Erythroblast (primary cell): ENCODE data around the gene CFAP157.

Source experiments
- DNase-seq, 2 experiments: peaks; one replicate each; lab custom pipeline; 2025; lab: John Stamatoyannopoulos, UW
- GATA1 ChIP-seq: IDR thresholded peaks from 2 replicates; pipeline ENCODE4 v1.6.1; 2011; ENCODE audit warnings: low read depth, mild to moderate bottlenecking, control low read depth, low read length, moderate library complexity
- POLR2A ChIP-seq: IDR thresholded peaks from 2 replicates; pipeline ENCODE4 v1.6.1; 2011; ENCODE audit warnings: mild to moderate bottlenecking, low read length

CFAP157 gene

GRCh38 chr9:127682351-127683136 is 24.2 kb upstream of the CFAP157 start:
- no peak for DNase-seq
- TF ChIP-seq GATA1 (no peak), POLR2A (no peak)

GRCh38 chr9:127683723-127684122 is 23.1 kb upstream of the CFAP157 start:
- TF ChIP-seq GATA1 (no peak), POLR2A (no peak)
- DNase-seq = no peak

- no peak for TF ChIP-seq GATA1
- no peak for TF ChIP-seq POLR2A
Observed at GRCh38 chr9:127684576-127684975, 22.2 kb upstream of the CFAP157 start.

GRCh38 chr9:127686461-127687393 is 20.1 kb upstream of the CFAP157 start:
- no peak for DNase-seq
- TF ChIP-seq GATA1 (no peak), POLR2A (no peak)

More at GRCh38 chr9:127684576-127684975, 22.2 kb upstream of the CFAP157 start:
- DNase-seq = no peak

GRCh38 chr9:127689329-127690000 is 17.3 kb upstream of the CFAP157 start:
- no peak for DNase-seq
- TF ChIP-seq POLR2A = no peak
- no peak for TF ChIP-seq GATA1

DNA sequence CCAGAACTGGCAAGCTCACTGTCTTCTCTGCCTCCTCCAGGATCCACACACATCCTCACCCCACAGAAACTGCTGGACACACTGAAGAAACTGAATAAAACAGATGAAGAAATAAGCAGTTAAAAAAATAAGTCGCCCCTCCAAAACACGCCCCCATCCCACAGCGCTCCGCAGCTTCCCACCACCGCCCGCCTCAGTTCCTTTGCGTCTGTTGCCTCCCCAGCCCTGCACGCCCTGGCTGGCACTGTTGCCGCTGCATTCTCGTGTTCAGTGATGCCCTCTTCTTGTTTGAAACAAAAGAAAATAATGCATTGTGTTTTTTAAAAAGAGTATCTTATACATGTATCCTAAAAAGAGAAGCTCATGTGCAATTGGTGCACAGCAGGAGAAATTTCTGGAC is 16.1 kb upstream of the CFAP157 start:
- DNase-seq = no peak
- TF ChIP-seq GATA1 (no peak), POLR2A (no peak)

GRCh38 chr9:127692071-127692470 is 14.7 kb upstream of the CFAP157 start:
- TF ChIP-seq GATA1 = no peak
- no peak for TF ChIP-seq POLR2A
- DNase-seq = no peak

DNA sequence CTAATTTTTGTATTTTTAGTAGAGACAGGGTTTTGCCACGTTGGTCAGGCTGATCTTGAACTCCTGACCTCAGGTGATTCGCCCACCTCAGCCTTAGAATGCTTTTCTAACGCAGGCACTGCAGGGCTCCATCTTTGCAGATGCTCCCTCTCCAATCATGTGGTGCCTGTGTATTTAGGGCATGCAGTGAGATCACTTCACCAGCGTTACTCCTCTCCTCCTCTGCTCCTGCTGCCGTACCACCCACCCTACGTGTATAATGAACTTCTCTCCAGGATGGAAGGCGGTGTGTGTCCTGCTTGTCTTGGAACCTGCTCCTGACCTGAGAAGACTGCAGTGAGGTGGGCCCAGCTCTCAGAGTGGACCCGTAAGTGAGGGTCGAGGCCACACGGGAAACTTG is 13.6 kb upstream of the CFAP157 start:
- TF ChIP-seq POLR2A (no peak), GATA1 (no peak)
- DNase-seq = no peak

GRCh38 chr9:127693697-127694096 is 13.1 kb upstream of the CFAP157 start:
- DNase-seq = no peak

DNA sequence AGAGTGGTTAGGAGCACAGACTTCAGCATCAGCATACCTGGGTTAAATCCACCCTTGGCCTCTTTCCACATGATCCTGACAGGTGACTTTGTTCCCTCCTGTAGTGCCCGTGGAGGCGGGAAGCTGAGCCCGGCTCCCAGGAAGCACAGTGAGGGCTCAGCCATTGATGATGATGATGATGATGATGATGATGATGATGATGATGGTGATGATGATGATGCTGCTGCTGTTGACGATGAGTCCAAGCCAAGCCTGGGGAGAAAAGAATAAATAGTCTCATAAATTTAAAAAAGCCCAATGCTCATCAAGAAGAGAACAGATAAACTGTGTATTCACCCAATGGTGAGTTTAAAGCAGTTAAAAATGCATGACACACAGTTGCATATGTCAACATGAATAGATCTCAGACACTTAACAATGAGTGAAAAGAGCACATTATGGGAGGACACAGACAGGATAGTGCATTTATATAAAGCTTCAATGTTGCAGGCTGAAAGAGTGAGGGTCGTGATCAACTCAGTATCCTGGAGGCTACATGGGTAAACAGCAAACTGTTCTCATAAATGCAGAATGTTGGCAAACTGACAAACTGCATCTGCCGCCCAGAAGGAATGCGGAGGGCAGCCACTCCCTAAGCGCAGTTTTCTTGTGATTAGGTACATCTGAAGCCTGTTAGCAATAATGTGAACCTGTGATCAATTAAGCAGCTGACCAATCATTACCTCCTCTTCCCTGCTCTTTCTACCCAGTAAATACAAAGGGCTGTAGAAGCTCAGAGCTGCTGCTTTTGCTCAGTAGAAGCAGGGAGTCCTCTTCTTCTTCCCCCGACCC is 11.7 kb upstream of the CFAP157 start:
- no peak for DNase-seq
- TF ChIP-seq POLR2A (no peak), GATA1 (no peak)

More at GRCh38 chr9:127693697-127694096, 13.1 kb upstream of the CFAP157 start:
- no peak for TF ChIP-seq GATA1
- no peak for TF ChIP-seq POLR2A

- TF ChIP-seq GATA1 (no peak), POLR2A (no peak)
- DNase-seq = no peak
Observed at GRCh38 chr9:127697575-127697974, 9.2 kb upstream of the CFAP157 start.

- TF ChIP-seq POLR2A (no peak), GATA1 (no peak)
- DNase-seq = no peak
Observed at GRCh38 chr9:127698386-127698785, 8.4 kb upstream of the CFAP157 start.
